K562 (cell line): ENCODE measurements around the gene FANCD2. TPM values are rescaled to one million over a fixed set of nuclear protein-coding genes. Genes with fewer than 3 reads are reported as not detected.

Source experiments
- FOXK1 ChIP-seq: sonication (generic); formaldehyde crosslinking; IDR thresholded peaks from 2 replicates; pipeline ENCODE4 v1.8.0; 2022; ENCODE audit warnings: missing genetic modification reagents, mild to moderate bottlenecking, borderline replicate concordance
- RBM17 ChIP-seq: fragments of 200-400 bp; formaldehyde crosslinking; IDR thresholded peaks from 2 replicates; pipeline ENCODE4 v1.6.1; 2017; ENCODE audit warnings: low read depth, mild to moderate bottlenecking, low read length, borderline replicate concordance
- TARDBP ChIP-seq: fragments of 450-650 bp; IDR thresholded peaks from 2 replicates; pipeline ENCODE4 v1.6.1; 2016
- ZNF318 ChIP-seq, 2 experiments: fragments of 450-650 bp; IDR thresholded peaks; 2 replicates each; pipeline ENCODE4 v1.6.1; 2016; ENCODE audit warnings: mild to moderate bottlenecking in 2 of 2, borderline replicate concordance in 1 of 2, low read depth in 1 of 2, moderate library complexity in 1 of 2
- polyA plus RNA-seq, 8 experiments: library from polyadenylated mRNA; depleted of rRNA in 4 of 8; stranded (reverse) in 5 of 8; unstranded in 3 of 8; fragments of >200 nt; fragmentation: Nextera tagmentation in 2 of 8; fragmentation: Illumina TruSeq in 1 of 8; extraction: Ambion mirVana in 2 of 8; extraction: Trizol in 1 of 8; gene quantifications; 2 replicates each; pipeline versions ENCODE4 v1.2.1 to v1.2.3, GENCODE V29; 2011 to 2014; ENCODE audit warnings: inconsistent platforms in 1 of 8, missing spikeins in 1 of 8
- total RNA-seq, 7 experiments: library from RNA; depleted of rRNA in 6 of 7; stranded (reverse); fragments of >200 nt in 6 of 7; fragmentation: Illumina TruSeq in 2 of 7; extraction: Trizol in 2 of 7; gene quantifications; 2 replicates each; pipeline versions ENCODE4 v1.2.1 to v1.2.3, GENCODE V29; 2011 to 2021; ENCODE audit warnings: low replicate concordance in 1 of 7

Gene FANCD2
- total and polyA plus RNA-seq, 9 of the 15 experiments (the other 6 are each of a cell fraction or from before 2014, with no cell fraction given) = 59.4 to 137 (median 96.1) TPM

DNA sequence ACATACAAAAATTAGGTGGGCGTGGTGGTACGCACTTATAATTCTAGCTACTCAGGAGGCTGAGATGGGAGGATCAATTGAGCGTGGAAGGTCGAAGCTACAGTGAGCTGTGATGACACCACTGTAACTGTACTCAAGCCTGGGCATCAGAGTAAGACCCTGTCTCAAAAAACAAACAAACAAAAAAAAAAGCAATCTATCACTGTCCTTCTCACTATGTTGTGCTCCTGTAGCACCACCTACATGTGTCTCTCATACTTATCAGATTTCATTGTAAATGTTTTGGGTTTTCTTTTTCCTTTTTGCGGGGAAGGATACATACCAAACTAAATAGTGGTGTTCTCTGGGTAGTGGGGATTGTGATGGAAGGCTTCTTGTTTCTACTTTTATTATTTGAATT lies 14.8 kb downstream of the FANCD2 start (continued):
- TF ChIP-seq ZNF318 (IDR thresholded peaks at IDR 0.05; ENCODE audit: borderline replicate concordance in 1 of 2, low read depth in 1 of 2) (no peak), TARDBP (no peak), FOXK1 (CRISPR knock-in tag) (no peak), RBM17 (no peak)
- TF ChIP-seq, all 486 proteins: peak for 6
